Activated naive CD4-positive, alpha-beta T cell treated with anti-CD3 and anti-CD28 coated beads, Interleukin-2, amount 10 ng/mL, durations not matched to agents 7 days and 5 days (primary cell): ENCODE measurements around the gene CATSPERZ.
"Not testable (repeated sequence)": the region's sequence is repeated elsewhere in the genome, so short reads cannot be mapped to it uniquely, and the experiment has no call there.

ENCODE experiments used
- CTCF ChIA-PET: fragments of 350-600 bp; sonication (Branson Sonifier 250); formaldehyde crosslinking; loops from one replicate; lab custom pipeline; 2021; ENCODE audit warnings: antibody characterized with exemption; lab: Charles Lee
- DNase-seq: peaks from one replicate; pipeline ENCODE4 v3.0.0-alpha.2; 2020
- H3K27ac Mint-ChIP-seq: one replicate; pipeline ENCODE4 v1.8.0; 2021; ENCODE audit warnings: mild to moderate bottlenecking, moderate library complexity, mixed read lengths
- H3K27me3 Mint-ChIP-seq: one replicate; pipeline ENCODE4 v1.8.0; 2021; ENCODE audit warnings: mild to moderate bottlenecking, mixed read lengths
- H3K36me3 Mint-ChIP-seq: one replicate; pipeline ENCODE4 v1.8.0; 2021; ENCODE audit warnings: mixed read lengths
- H3K4me1 Mint-ChIP-seq: one replicate; pipeline ENCODE4 v1.8.0; 2021; ENCODE audit warnings: mixed read lengths
- H3K4me3 Mint-ChIP-seq: one replicate; pipeline ENCODE4 v1.8.0; 2021; ENCODE audit warnings: mild to moderate bottlenecking, moderate library complexity, mixed read lengths
- H3K9me3 Mint-ChIP-seq: one replicate; pipeline ENCODE4 v1.8.0; 2021; ENCODE audit warnings: mixed read lengths

Gene CATSPERZ

GRCh38 chr11:64318766-64319761 lies 18.9 kb downstream of the CATSPERZ start:
- Mint-ChIP-seq H3K4me1 (peaks cover 54% of the 10 kb centered on the region), H3K9me3 (no peaks in the 10 kb centered on the region)

GRCh38 chr11:64320556-64320955 lies 20.4 kb downstream of the CATSPERZ start:
- no peak overlapping the region for H3K4me3 Mint-ChIP-seq
- no peaks in the 10 kb centered on the region for H3K27me3 Mint-ChIP-seq
- H3K36me3 Mint-ChIP-seq, result peaks cover 32% of the 10 kb centered on the region
- no peak for DNase-seq
- H3K27ac Mint-ChIP-seq, result peak overlapping the region; percentile 59
- CTCF ChIA-PET, result no interaction called here
- H3K4me1 Mint-ChIP-seq, result peaks cover 47% of the 10 kb centered on the region
- H3K9me3 Mint-ChIP-seq, result no peaks in the 10 kb centered on the region

More at GRCh38 chr11:64318766-64319761, 18.9 kb downstream of the CATSPERZ start:
- Mint-ChIP-seq H3K36me3 (peaks cover 40% of the 10 kb centered on the region), H3K27me3 (no peaks in the 10 kb centered on the region), H3K27ac (peak overlapping the region; percentile 100), H3K4me3 (peak overlapping the region; percentile 97)
- DNase-seq, result no peak
- CTCF ChIA-PET, result interaction anchor here (0.9 to 3.3 kb wide), 4 partner anchors 12 to 34 kb away, joined by 4 to 46 read pairs (median 20); partner anchors contain the start of gene ESRRA

GRCh38 chr11:64321026-64321425 lies 20.9 kb downstream of the CATSPERZ start:
- no peak overlapping the region for H3K4me3 Mint-ChIP-seq
- CTCF ChIA-PET, result no interaction called here

GRCh38 chr11:64321533-64321932 lies 21.4 kb downstream of the CATSPERZ start:
- CTCF ChIA-PET, result interaction anchor here (2.3 kb wide), 1 partner anchor 11 kb away, joined by 12 read pairs; no protein-coding TSS in a partner anchor

More at GRCh38 chr11:64321026-64321425, 20.9 kb downstream of the CATSPERZ start:
- Mint-ChIP-seq H3K27ac (no peak overlapping the region), H3K27me3 (no peaks in the 10 kb centered on the region), H3K9me3 (no peaks in the 10 kb centered on the region), H3K4me1 (peaks cover 47% of the 10 kb centered on the region), H3K36me3 (peaks cover 32% of the 10 kb centered on the region)
- no peak for DNase-seq

GRCh38 chr11:64322925-64323260 lies 22.7 kb downstream of the CATSPERZ start:
- peaks cover 3% of the 10 kb centered on the region for H3K27me3 Mint-ChIP-seq
- CTCF ChIA-PET, result interaction anchor here (2.3 kb wide), 1 partner anchor 9 kb away, joined by 12 read pairs; no protein-coding TSS in a partner anchor
- no peak overlapping the region for H3K27ac Mint-ChIP-seq
- no peaks in the 10 kb centered on the region for H3K9me3 Mint-ChIP-seq
- peaks cover 29% of the 10 kb centered on the region for H3K4me1 Mint-ChIP-seq
- H3K36me3 Mint-ChIP-seq, result peaks cover 21% of the 10 kb centered on the region
- no peak overlapping the region for H3K4me3 Mint-ChIP-seq
- no peak for DNase-seq

More at GRCh38 chr11:64321533-64321932, 21.4 kb downstream of the CATSPERZ start:
- no peaks in the 10 kb centered on the region for H3K9me3 Mint-ChIP-seq
- H3K4me1 Mint-ChIP-seq, result peaks cover 42% of the 10 kb centered on the region
- H3K36me3 Mint-ChIP-seq, result peaks cover 29% of the 10 kb centered on the region
- H3K4me3 Mint-ChIP-seq, result no peak overlapping the region
- DNase-seq, result no peak
- H3K27me3 Mint-ChIP-seq, result peaks cover 2% of the 10 kb centered on the region
- H3K27ac Mint-ChIP-seq, result no peak overlapping the region

DNA sequence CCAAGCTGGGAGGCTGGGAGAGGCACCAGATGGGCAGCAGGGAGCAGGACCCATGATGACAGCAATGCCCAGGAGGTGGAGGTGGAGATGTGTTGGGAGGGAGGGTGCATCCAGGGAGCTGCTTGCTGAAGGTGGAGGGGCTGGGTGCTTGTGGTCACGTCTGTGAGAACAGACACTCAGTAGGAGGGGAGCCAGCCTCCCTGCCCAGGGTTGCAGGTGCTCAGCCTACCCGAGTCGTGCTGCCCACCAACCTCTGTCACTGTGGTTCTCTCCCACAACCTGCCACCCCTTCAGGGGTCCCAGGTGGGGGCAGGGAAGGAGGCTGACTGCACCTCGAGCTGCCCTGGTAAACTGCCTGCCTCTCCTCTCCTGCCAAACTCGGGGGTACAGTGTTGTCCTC lies 23.2 kb downstream of the CATSPERZ start:
- H3K9me3 Mint-ChIP-seq, result no peaks in the 10 kb centered on the region
- H3K4me1 Mint-ChIP-seq, result peaks cover 25% of the 10 kb centered on the region
- H3K4me3 Mint-ChIP-seq, result no peak overlapping the region
- DNase-seq, result no peak
- peaks cover 18% of the 10 kb centered on the region for H3K36me3 Mint-ChIP-seq
- peak overlapping the region; percentile 52 for H3K27ac Mint-ChIP-seq
- H3K27me3 Mint-ChIP-seq, result peaks cover 3% of the 10 kb centered on the region
- CTCF ChIA-PET, result interaction anchor here (2.3 kb wide), 1 partner anchor 9 kb away, joined by 12 read pairs; no protein-coding TSS in a partner anchor

DNA sequence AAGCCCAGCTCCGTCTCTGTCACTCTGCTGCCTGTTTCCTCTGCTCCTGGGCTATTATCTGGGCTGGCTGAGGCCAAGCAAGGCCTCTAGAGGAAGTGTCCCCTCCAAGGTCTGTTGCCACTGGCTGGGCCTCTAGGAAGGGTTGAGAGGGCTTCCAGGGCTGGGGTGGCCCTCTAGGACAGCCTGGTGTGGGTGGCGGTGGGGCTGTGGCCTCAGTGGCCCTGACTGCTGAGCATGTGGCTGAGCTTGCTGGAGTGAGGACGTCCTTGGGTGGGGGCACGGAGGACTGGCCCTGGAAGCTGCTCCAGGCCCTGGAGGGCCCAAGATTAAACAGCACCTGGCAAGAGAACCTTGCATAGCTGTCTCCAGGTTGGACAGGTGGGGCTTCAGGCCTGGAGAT lies 23.8 kb downstream of the CATSPERZ start:
- Mint-ChIP-seq H3K27ac (peak overlapping the region; percentile 52), H3K36me3 (peaks cover 18% of the 10 kb centered on the region), H3K4me1 (peaks cover 19% of the 10 kb centered on the region)
- H3K9me3 Mint-ChIP-seq, H3K27me3 Mint-ChIP-seq, H3K4me3 Mint-ChIP-seq, DNase-seq: not testable (repeated sequence)
- CTCF ChIA-PET, result interaction anchor here (2.3 kb wide), 1 partner anchor 8 kb away, joined by 12 read pairs; no protein-coding TSS in a partner anchor

- H3K4me1 Mint-ChIP-seq, result peaks cover 10% of the 10 kb centered on the region
- H3K27ac Mint-ChIP-seq, result no peak overlapping the region
- H3K4me3 Mint-ChIP-seq, result no peak overlapping the region
- no peak for DNase-seq
- no peaks in the 10 kb centered on the region for H3K9me3 Mint-ChIP-seq
- peaks cover 18% of the 10 kb centered on the region for H3K36me3 Mint-ChIP-seq
- H3K27me3 Mint-ChIP-seq, result peaks cover 10% of the 10 kb centered on the region
- CTCF ChIA-PET, result no interaction called here
These were observed 24.7 kb downstream of the CATSPERZ start for GRCh38 chr11:64324692-64325469.

GRCh38 chr11:64327375-64327774 lies 27.2 kb downstream of the CATSPERZ start:
- DNase-seq, result no peak
- Mint-ChIP-seq H3K4me1 (peaks cover 9% of the 10 kb centered on the region), H3K27ac (no peak overlapping the region), H3K4me3 (no peak overlapping the region), H3K9me3 (no peaks in the 10 kb centered on the region), H3K27me3 (peaks cover 10% of the 10 kb centered on the region), H3K36me3 (no peaks in the 10 kb centered on the region)
- CTCF ChIA-PET, result interaction anchor here (0.9 to 1.5 kb wide), 2 partner anchors 9 to 23 kb away, joined by 3 to 4 read pairs; partner anchors contain the start of gene PRDX5

DNA sequence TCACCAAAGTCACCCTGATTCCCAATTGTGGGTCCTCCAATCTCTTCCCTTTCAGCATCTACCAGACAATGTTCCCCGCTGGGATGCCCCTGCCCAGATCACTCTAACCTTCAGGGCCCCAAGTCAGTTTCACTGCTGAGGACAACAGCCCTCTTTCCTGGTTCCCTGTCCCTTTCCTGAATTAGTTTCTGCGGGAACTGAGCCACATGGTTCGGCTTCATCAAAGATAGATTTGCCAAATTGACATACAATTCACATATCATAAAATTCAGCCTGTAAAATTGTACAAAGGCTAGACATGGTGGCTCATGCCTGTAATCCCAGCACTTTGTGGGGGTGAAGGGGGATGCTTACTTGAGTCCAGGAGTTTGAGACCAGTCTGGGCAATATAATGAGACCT lies 27.8 kb downstream of the CATSPERZ start:
- Mint-ChIP-seq H3K4me1 (peaks cover 9% of the 10 kb centered on the region), H3K27ac (no peak overlapping the region), H3K4me3 (no peak overlapping the region), H3K36me3 (no peaks in the 10 kb centered on the region), H3K9me3 (no peaks in the 10 kb centered on the region), H3K27me3 (peaks cover 10% of the 10 kb centered on the region)
- no peak for DNase-seq
- CTCF ChIA-PET, result interaction anchor here (1.5 kb wide), 1 partner anchor 24 kb away, joined by 4 read pairs; no protein-coding TSS in a partner anchor

DNA sequence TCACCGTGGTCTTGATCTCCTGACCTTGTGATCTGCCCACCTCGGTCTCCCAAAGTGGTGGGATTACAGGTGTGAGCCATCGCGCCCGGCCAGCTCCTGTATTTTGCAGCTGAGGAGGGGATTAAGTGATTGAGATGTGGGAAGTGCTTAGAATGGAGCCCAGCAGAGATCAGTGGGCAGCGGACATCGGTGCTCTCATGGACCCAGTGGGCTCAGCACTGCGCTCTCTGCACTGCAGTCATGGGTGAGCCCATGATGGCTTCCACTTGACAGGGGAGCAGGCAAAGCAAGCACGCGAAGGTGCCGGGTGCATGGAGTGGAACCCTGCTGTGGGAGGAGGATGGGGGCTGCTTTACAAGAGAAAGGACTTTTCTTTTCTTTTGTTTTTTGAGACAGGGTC lies 30.7 kb downstream of the CATSPERZ start:
- Mint-ChIP-seq H3K27me3 (peaks cover 10% of the 10 kb centered on the region), H3K36me3 (peaks cover 9% of the 10 kb centered on the region), H3K27ac (no peak overlapping the region), H3K4me1 (peaks cover 13% of the 10 kb centered on the region), H3K9me3 (no peaks in the 10 kb centered on the region), H3K4me3 (no peak overlapping the region)
- no peak for DNase-seq
- CTCF ChIA-PET, result interaction anchor here (0.9 to 3.6 kb wide), 11 partner anchors 8 to 347 kb away, joined by 3 to 46 read pairs (median 8); partner anchors contain the start of genes CCDC88B, ESRRA, PRDX5 and TRMT112

GRCh38 chr11:64331569-64332371 lies 31.6 kb downstream of the CATSPERZ start:
- peaks cover 9% of the 10 kb centered on the region for H3K36me3 Mint-ChIP-seq
- H3K9me3 Mint-ChIP-seq, result no peaks in the 10 kb centered on the region
- no peak overlapping the region for H3K4me3 Mint-ChIP-seq
- CTCF ChIA-PET, result interaction anchor here (0.9 to 3.6 kb wide), 15 partner anchors 9 to 348 kb away, joined by 3 to 46 read pairs (median 4); partner anchors contain the start of genes CCDC88B, ESRRA, PRDX5 and TRMT112
- peak; percentile 81 for DNase-seq
- peaks cover 13% of the 10 kb centered on the region for H3K4me1 Mint-ChIP-seq
- peaks cover 7% of the 10 kb centered on the region for H3K27me3 Mint-ChIP-seq
- peak overlapping the region; percentile 8 for H3K27ac Mint-ChIP-seq

DNA sequence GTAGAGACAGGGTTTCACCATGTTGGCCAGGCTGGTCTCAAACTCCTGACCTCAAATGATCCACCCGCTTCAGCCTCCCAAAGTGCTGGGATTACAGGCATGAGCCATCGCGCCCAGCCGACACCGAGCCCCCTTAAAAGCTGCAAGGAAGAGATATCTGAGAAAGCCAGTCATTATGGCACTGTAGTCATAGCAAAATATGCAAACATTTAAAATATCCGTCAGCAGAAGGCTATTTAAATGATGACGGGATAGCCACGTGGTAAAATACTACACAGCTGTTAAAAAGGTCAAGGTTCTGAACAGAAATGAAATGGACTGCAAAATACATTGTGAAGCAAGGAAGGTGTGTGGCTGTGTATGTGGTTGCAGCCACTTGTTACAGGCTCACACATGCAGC lies 33.4 kb downstream of the CATSPERZ start:
- Mint-ChIP-seq H3K27me3 (peaks cover 6% of the 10 kb centered on the region), H3K4me3 (no peak overlapping the region), H3K36me3 (peaks cover 13% of the 10 kb centered on the region), H3K4me1 (peaks cover 24% of the 10 kb centered on the region), H3K27ac (no peak overlapping the region), H3K9me3 (no peaks in the 10 kb centered on the region)
- CTCF ChIA-PET, result interaction anchor here (3.0 to 3.6 kb wide), 3 partner anchors 8 to 16 kb away, joined by 12 to 46 read pairs (median 26); partner anchors contain the start of genes CCDC88B, PRDX5 and TRMT112
- DNase-seq, result no peak
